Measurements from ENCODE around the gene SP110. TPM values are rescaled to one million over a fixed set of nuclear protein-coding genes. Genes with fewer than 3 reads are reported as not detected.

The SP110 gene
- total and polyA plus RNA-seq, 2 of the 8 experiments (the other 6 are each of a cell fraction or from before 2014, with no cell fraction given), result 3.1 to 7.1 TPM

GRCh38 chr2:230153390-230153976, 66.3 kb downstream of the SP110 start (continued):
- no peak for TF ChIP-seq PHF8 (conservative IDR thresholded peaks at IDR 0.05; ENCODE audit: low read depth, low read length)
- TF ChIP-seq CHD2 (IDR thresholded peaks at IDR 0.05; ENCODE audit: low read length), result no peak
